Fibroblast of lung (primary cell): ENCODE measurements around the gene JPH2. TPM values are rescaled to one million over a fixed set of nuclear protein-coding genes. Genes with fewer than 3 reads are reported as not detected.

ENCODE experiments used
- DNase-seq, 2 donors: peaks; one replicate each; pipeline versions ENCODE4 v3.0.0 to v3.0.0-alpha.2; 2010; ENCODE audit warnings: low read depth in 2 of 2
- H2AFZ ChIP-seq: 2 replicates; pipeline ENCODE4 v1.5.1; 2012; ENCODE audit warnings: low read length, control low read depth, inconsistent platforms
- H3K27ac ChIP-seq: 2 replicates; pipeline ENCODE4 v1.5.1; 2011; ENCODE audit warnings: low read length, control low read depth; ENCODE audit not compliant: insufficient read depth
- H3K27me3 ChIP-seq: 2 replicates; pipeline ENCODE4 v1.5.1; 2011; ENCODE audit warnings: mild to moderate bottlenecking, low read length; ENCODE audit not compliant: control insufficient read depth, insufficient read depth
- H3K36me3 ChIP-seq: 2 replicates; pipeline ENCODE4 v1.5.1; 2011; ENCODE audit warnings: low read length; ENCODE audit not compliant: control insufficient read depth, insufficient read depth
- H3K4me1 ChIP-seq: 2 replicates; pipeline ENCODE4 v1.5.1; 2011; ENCODE audit warnings: low read length; ENCODE audit not compliant: control insufficient read depth, insufficient read depth; ENCODE audit errors: extremely low read depth
- H3K4me2 ChIP-seq: 2 replicates; pipeline ENCODE4 v1.5.1; 2011; ENCODE audit warnings: low read length, control low read depth; ENCODE audit not compliant: insufficient read depth; ENCODE audit errors: extremely low read depth
- H3K4me3 ChIP-seq, 4 experiments: fragments of 200-600 bp in 1 of 4; sonication (generic) in 1 of 4; replicated peaks in 1 of 4; 2 replicates each; pipeline ENCODE4 v1.5.1; 2011 to 2016; ENCODE audit warnings: low read length in 4 of 4, low read depth in 3 of 4, mild to moderate bottlenecking in 3 of 4, control low read depth in 2 of 4, inconsistent platforms in 1 of 4, mixed read lengths in 1 of 4; ENCODE audit not compliant: insufficient read depth in 1 of 4; ENCODE audit errors: control extremely low read depth in 1 of 4
- H3K79me2 ChIP-seq: 2 replicates; pipeline ENCODE4 v1.5.1; 2012; ENCODE audit warnings: mild to moderate bottlenecking, low read length, inconsistent platforms; ENCODE audit not compliant: control insufficient read depth, insufficient read depth
- H3K9ac ChIP-seq: 2 replicates; pipeline ENCODE4 v1.5.1; 2011; ENCODE audit warnings: mild to moderate bottlenecking, low read length, control low read depth; ENCODE audit not compliant: insufficient read depth
- H3K9me3 ChIP-seq: 2 replicates; pipeline ENCODE4 v1.5.1; 2012; ENCODE audit warnings: low read depth, low read length; ENCODE audit not compliant: control insufficient read depth, insufficient read depth
- H4K20me1 ChIP-seq: 2 replicates; pipeline ENCODE4 v1.5.1; 2011; ENCODE audit warnings: low read length; ENCODE audit not compliant: control insufficient read depth, insufficient read depth; ENCODE audit errors: extremely low read depth
- EZH2 ChIP-seq: IDR thresholded peaks from 2 replicates; pipeline ENCODE4 v1.5.1; 2012; ENCODE audit warnings: low read length, control low read depth, mild to moderate bottlenecking; ENCODE audit errors: missing control alignments
- polyA plus RNA-seq, 2 donors: library from polyadenylated mRNA; depleted of rRNA in 1 of 2; stranded (reverse) in 1 of 2; unstranded in 1 of 2; fragments of >200 nt; gene quantifications; 2 replicates each; pipeline ENCODE4 v1.2.1, GENCODE V29; 2011 to 2012; ENCODE audit warnings: missing spikeins in 1 of 2
- total RNA-seq: library from RNA; depleted of rRNA; stranded (reverse); fragments of >200 nt; gene quantifications from 2 replicates; pipeline ENCODE4 v1.2.1, GENCODE V29; 2014
- TF ChIP-seq, protein P1 (sequence below), 2 donors: IDR thresholded peaks in 1 of 2; conservative IDR thresholded peaks in 1 of 2; 1 replicate in 1 of 2; 2 replicates in 1 of 2; pipeline ENCODE4 v1.5.1; 2011 to 2012; ENCODE audit warnings: low read length in 2 of 2, control low read depth in 1 of 2, inconsistent platforms in 1 of 2, low read depth in 1 of 2, mild to moderate bottlenecking in 1 of 2

The JPH2 gene
- total and polyA plus RNA-seq, 2 donors (not counting 1 experiment from before 2014, with no cell fraction given), result 0.66 to 4.9 TPM

- no peak overlapping the region for H3K4me3 ChIP-seq
- H3K27me3 ChIP-seq, result no peaks in the 10 kb centered on the region
- no peak overlapping the region for H3K4me2 ChIP-seq
- H3K36me3 ChIP-seq, result no peaks in the 10 kb centered on the region
- H3K27ac ChIP-seq, result no peak overlapping the region
- no peak for DNase-seq
- H4K20me1 ChIP-seq, result no peaks in the 10 kb centered on the region
- TF ChIP-seq, protein P1, sequence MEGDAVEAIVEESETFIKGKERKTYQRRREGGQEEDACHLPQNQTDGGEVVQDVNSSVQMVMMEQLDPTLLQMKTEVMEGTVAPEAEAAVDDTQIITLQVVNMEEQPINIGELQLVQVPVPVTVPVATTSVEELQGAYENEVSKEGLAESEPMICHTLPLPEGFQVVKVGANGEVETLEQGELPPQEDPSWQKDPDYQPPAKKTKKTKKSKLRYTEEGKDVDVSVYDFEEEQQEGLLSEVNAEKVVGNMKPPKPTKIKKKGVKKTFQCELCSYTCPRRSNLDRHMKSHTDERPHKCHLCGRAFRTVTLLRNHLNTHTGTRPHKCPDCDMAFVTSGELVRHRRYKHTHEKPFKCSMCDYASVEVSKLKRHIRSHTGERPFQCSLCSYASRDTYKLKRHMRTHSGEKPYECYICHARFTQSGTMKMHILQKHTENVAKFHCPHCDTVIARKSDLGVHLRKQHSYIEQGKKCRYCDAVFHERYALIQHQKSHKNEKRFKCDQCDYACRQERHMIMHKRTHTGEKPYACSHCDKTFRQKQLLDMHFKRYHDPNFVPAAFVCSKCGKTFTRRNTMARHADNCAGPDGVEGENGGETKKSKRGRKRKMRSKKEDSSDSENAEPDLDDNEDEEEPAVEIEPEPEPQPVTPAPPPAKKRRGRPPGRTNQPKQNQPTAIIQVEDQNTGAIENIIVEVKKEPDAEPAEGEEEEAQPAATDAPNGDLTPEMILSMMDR (conservative IDR thresholded peaks at IDR 0.05 in 1 of 2, IDR thresholded peaks at IDR 0.05 in 1 of 2; ENCODE audit: low read depth in 1 of 2, low read length in 2 of 2), result no peak
- no peak for TF ChIP-seq EZH2
- H2AFZ ChIP-seq, result no peak overlapping the region
- peaks cover 4% of the 10 kb centered on the region for H3K4me1 ChIP-seq
- no peaks in the 10 kb centered on the region for H3K79me2 ChIP-seq
- no peaks in the 10 kb centered on the region for H3K9me3 ChIP-seq
- H3K9ac ChIP-seq, result no peak overlapping the region
Measured at GRCh38 chr20:44087857-44088120, 99.2 kb downstream of the JPH2 start.

GRCh38 chr20:44087051-44087856 is 99.7 kb downstream of the JPH2 start:
- H4K20me1 ChIP-seq, result no peaks in the 10 kb centered on the region
- H3K4me2 ChIP-seq, result no peak overlapping the region
- no peaks in the 10 kb centered on the region for H3K79me2 ChIP-seq
- H2AFZ ChIP-seq, result no peak overlapping the region
- H3K27ac ChIP-seq, result no peak overlapping the region
- no peaks in the 10 kb centered on the region for H3K9me3 ChIP-seq
- TF ChIP-seq, protein P1 (conservative IDR thresholded peaks at IDR 0.05 in 1 of 2, IDR thresholded peaks at IDR 0.05 in 1 of 2; ENCODE audit: low read depth in 1 of 2, low read length in 2 of 2), result no peak
- TF ChIP-seq EZH2, result no peak
- H3K4me3 ChIP-seq, result no peak overlapping the region
- peaks cover 4% of the 10 kb centered on the region for H3K4me1 ChIP-seq
- DNase-seq, result no peak
- H3K36me3 ChIP-seq, result no peaks in the 10 kb centered on the region
- no peak overlapping the region for H3K9ac ChIP-seq
- H3K27me3 ChIP-seq, result no peaks in the 10 kb centered on the region

DNA sequence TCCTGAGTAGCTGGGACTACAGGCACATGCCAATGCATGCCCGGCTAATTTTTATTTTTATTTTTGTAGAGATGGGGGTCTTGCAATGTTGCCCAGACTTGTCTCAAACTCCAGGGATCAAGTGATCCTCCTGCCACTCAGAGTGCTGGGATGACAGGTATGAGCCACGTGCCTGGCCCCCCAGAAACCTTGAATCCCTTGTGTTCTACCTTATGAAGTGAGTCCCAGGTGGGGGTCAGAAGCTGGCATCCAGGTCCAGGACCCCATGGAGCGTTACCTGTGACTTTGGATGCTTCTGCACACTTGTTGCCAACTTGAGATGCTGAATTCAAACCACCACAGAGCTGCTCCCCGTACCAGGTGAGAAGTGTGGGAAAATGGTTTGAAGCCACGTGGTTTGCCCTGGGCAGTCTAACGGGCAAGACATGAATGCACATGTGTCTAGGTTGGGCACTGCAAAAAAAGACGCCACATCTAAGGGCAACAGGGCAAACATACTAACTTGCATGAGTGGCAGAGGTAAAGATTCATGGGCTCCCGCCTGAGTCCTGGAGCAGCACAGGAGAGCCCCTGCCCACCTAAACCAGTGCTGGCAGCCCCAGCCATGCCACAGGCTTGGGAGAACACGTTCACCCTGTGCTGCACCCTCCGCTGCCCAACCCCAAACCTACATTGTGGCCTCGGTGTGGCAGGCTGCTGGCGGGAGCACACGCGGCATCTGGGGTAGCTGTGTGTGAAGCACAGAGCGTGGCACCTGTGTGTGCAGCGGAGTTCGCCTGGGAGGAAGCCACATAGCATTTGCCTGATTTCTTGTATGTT is 101.2 kb downstream of the JPH2 start:
- Histone ChIP-seq H3K27me3 (no peaks in the 10 kb centered on the region), H3K36me3 (no peaks in the 10 kb centered on the region), H3K79me2 (no peaks in the 10 kb centered on the region), H3K4me1 (peaks cover 4% of the 10 kb centered on the region), H3K4me2 (no peak overlapping the region), H3K9ac (no peak overlapping the region), H3K27ac (no peak overlapping the region), H3K9me3 (no peaks in the 10 kb centered on the region), H2AFZ (no peak overlapping the region), H4K20me1 (no peaks in the 10 kb centered on the region), H3K4me3 (no peak overlapping the region)
- DNase-seq, result no peak
- TF ChIP-seq, protein P1 (conservative IDR thresholded peaks at IDR 0.05 in 1 of 2, IDR thresholded peaks at IDR 0.05 in 1 of 2; ENCODE audit: low read depth in 1 of 2, low read length in 2 of 2), result no peak
- no peak for TF ChIP-seq EZH2
